Daoy (cell line): ENCODE data around the gene UBE2QL1. TPM values are rescaled to one million over a fixed set of nuclear protein-coding genes. Genes with fewer than 3 reads are reported as not detected.

Experiments
- DNase-seq: peaks from one replicate; pipeline ENCODE4 v3.0.0-alpha.2; 2015; ENCODE audit warnings: low read depth
- total RNA-seq: library from RNA; depleted of rRNA; stranded (reverse); fragments of >200 nt; shearing (Covaris generic); gene quantifications from 2 replicates; pipeline ENCODE4 v1.2.3, GENCODE V29; 2014

The UBE2QL1 gene
- total RNA-seq, 1 experiment from 2014 or later = 0.40 TPM

DNA sequence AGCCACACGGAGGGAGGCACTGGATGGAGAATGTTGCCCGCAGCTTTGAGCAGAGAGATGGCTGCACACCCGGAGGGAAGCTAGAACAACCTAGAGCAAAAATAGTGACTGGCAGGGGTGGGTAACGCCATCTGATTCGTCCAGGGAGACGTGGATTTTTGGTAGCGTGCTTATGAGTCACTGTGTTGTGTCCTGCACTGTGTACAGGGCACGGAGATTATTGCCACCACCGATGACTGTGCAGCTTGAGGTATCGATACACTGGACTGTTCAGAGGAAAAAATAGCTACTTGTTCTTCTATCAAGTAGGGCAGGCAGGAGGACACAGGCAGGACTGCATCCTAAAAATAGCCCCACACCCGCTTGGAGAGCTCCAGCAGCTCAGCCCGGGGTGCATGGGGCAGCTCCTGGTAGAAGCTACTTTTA is 6.0 kb downstream of the UBE2QL1 start:
- DNase-seq = no peak

DNA sequence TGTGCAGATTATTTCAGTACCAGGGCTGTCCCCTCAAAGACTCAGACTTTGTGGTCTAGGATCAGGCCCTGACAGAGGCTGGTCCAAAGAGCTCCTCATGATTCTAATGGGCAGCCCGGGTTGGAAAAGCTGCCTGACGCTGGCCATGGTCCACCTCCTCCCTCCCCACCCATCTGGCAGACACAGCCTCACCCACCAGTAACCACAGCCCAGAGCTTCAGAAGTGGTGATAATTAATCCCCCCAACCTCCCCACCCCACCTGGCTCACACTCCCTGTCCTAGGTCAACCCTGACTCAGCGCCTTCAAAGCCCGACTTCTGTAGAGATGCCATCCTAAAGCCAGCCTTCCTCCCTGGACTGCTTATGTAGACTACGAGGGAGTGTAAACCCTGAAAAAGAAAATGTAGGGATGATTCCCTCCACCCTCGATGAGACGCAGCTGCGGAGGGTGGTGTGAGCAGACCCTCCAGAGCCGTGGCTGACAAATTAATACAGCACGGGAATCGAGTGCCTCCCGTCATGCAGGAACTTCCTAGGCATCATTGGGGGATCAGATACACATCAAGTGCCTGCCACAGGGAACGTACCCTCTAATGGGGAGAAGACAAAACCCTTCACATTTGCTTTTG is 7.0 kb downstream of the UBE2QL1 start:
- peak; percentile 23 for DNase-seq

DNA sequence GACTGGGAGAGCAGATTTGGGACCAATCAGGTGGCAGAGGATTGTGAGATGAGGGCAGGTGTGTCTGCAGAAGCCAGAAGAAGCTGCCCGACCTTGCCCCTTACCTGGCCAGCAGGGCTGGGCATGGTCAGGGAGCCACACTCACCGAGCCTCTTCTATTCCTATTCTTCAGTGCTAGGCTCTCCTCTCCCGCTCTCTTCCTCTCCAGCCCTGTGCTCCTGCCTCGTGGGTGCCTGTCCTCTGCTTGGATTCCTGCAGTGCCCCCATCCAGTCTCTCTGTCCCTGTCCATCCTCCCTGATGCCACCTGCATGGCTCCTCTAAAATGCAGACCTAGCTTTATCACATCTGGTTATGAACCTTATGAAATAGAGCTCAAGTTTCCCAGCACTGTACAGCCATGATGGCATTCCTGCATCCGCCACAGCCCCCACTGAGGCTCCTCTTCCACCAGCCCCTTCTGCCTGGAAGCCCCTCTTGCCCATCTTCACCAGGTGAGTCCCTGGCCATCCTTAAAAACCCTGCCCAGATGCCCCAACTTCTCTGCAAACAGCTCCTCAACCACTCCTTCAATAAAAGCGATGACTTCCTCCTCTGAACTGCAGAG is 8.2 kb downstream of the UBE2QL1 start:
- DNase-seq = no peak

DNA sequence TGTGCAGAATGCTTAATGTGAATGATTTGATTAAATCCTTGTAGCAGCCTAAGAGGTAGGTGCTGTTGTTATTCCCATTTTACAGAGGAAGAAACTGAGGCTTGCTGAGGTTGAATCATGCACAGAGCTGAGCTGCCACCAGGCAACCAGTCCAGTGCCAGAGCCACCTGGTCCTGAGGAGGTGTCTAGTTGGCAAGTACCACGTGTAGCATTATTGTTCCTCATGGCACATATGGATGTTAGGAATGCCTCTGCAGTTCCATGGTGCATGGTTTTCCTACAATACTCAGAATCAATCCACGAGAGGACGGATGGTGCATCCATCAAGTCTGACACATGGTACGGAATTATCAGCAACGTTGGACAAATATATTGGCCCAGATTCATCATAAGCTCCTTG is 8.9 kb downstream of the UBE2QL1 start:
- no peak for DNase-seq

DNA sequence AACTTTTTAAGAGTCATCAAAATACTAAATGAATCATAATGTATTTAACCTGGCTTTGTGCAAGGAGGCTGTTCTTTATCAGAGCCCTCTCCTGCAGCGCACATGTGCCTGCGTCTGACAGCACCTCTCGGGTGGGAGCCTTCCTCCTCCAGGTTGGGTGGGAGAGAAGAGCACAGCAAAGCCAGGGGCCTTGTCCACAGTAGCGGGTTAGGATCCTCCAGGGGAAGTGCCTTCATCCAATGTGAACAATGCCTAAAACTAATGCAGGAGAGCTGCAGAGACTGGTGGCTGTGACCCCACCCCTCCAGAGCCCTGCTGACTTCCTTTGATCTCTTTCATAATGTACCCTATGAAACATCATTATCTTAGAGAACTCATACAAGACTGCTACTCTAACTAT is 10.2 kb downstream of the UBE2QL1 start:
- no peak for DNase-seq

DNA sequence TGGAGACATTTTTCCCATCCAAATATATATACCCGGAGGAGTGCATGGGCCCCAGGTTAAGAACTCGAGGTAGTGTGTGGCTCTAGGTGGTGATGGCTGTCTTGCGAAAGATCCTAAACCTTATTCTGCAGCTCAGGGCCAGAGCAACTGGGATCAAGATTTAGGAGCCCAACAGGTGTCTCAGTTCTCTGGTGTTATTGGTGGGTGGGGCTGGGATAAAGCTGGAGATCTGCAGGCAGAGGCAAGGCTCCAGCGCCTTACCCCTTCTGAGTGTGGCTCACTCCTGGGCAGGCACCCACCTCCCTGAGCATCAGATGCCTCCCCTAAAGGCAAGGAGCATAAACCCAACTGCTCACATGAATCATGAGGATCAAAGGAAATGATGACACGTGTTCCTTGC is 11.2 kb downstream of the UBE2QL1 start:
- no peak for DNase-seq

DNA sequence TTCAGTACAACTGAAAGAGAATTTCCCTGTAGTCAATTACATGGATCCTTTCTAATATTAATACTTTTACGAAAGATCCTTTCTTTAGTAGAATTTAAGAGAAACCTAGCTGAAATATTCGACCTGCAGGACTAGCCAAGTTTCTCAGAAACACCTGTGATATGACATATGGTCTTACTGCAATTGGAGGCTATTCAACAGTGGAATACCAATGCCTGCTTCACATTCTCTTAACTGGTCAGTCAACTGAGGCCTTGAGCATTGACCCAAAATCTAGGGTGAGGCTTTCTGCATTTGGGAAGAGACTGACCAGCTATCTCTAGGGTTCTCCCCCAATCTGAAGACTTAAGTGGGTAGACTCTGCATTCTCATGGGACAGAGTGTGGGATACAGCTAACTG is 12.3 kb downstream of the UBE2QL1 start:
- DNase-seq = no peak

DNA sequence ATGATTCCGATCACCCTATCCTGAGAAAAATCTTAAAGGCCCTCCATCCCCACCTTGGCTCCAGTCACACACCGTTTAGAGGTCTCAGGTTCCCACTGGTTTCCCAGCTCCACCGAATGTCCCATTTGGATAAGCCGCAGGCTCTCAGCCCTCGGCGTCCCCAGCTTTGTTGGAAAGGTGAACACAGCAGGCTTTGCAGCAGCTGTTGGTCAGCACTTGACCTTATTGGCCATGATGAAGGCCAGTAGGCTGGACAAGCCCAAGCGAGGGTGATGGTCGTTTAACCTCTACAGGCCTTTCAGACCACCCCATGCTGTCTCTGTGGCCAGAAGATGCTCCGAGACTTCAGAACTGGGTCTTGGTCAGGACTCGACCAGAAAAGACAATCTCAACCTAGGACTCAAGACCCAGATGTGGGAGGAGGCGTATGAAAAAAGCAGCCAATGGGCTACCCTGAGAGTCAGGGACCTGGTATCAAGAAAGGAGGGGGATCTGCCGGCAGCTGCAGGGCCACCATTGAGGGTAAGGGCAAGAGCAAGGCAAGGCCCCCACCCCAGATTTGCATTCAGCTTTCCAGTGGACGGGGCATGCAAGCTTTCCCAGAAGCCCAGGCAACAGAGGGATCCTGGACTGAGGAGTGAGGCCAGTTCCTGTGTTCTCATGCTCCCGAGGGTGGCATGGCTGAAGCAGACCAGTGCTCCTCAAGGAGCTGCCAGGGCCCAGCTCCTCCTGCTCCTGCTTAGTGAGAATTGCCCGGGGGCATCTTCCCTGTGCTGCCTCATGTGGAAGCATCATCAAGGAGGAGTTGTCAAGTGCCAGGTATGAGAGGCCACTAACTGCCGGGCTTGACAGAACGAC is 13.4 kb downstream of the UBE2QL1 start:
- DNase-seq = no peak

DNA sequence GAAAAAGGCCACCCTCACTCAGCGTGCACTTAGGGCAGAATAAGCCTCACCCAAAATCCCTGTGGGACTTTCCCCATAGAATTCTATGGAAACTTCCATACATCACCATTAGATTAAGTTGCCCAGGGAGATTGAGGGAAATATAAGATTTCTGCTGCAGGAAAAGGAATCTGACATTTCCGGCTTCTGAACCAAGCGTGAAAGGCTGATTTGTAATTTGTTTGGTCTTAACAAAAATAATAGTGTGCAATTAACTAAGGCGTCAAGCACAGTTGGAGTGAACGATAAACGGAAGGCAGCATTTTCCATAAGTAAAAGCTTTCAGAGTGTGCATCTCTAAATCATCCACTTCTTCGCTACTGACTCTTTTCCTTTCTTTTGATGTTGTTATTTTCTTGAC is 14.0 kb downstream of the UBE2QL1 start:
- no peak for DNase-seq

DNA sequence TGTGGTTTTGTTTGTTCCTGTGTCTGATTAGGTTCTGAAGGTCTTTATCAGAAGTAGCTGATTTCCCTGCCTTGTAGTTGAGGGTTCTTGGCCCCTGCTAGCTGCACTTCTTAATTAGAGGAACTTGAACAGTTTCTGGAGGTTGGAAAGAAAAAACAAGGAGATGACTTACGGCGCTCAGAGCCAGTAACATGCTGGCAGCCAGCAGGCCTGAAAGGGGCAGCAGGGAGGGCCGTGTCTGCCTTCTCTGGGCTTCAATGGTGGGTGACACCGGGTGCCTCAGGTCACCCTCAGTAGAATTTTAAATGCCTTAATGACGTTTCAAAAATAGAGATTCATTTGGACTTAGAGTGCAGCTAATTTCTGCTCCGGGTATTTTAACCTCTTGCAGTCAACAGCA is 15.8 kb downstream of the UBE2QL1 start:
- DNase-seq = no peak

DNA sequence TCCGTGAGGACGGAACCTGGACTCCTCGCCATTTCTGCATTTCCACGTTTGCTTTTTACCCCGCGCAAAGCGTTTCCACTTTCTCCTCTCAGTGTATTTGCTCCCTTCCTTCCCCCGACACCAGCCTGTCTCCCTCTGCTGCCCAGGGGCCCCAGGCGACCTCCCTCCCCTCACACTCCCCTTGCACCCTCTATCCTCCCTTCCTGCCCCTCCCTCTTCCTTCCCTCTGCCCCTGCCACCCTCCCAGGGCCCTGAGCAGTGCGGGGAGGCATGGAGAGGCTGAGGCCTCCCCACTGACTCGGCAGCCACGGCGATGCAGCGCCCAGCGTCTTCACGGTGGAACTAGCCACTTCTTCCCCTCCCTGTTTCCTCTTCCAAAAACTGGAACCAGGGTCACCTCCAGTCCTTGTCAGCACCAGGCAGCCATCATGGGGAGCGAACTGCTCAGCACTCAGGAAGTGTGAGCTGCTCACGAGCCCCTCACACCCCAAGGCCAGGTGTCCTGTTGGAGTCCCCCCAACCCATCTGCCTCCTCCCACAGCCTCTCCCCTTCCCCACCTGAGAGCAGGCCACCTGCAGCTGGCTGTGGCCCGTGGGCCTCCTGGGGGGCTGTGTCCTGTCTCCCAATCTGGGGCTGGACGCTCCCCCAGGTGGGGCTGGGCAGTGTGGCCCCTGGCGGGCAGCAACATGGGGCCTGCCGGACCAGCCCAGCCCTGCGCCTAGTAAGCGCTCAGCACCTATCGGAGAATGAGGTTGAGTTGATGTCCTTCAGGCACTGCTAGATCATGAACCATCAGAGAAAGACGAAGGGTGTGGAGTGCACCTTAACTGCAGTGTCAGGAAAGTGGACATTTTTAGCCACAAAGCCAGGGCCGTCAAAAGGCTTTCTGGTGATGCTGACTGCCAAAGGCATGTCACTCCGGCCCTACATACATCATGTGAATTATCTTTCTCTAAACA is 17.5 kb downstream of the UBE2QL1 start:
- no peak for DNase-seq

DNA sequence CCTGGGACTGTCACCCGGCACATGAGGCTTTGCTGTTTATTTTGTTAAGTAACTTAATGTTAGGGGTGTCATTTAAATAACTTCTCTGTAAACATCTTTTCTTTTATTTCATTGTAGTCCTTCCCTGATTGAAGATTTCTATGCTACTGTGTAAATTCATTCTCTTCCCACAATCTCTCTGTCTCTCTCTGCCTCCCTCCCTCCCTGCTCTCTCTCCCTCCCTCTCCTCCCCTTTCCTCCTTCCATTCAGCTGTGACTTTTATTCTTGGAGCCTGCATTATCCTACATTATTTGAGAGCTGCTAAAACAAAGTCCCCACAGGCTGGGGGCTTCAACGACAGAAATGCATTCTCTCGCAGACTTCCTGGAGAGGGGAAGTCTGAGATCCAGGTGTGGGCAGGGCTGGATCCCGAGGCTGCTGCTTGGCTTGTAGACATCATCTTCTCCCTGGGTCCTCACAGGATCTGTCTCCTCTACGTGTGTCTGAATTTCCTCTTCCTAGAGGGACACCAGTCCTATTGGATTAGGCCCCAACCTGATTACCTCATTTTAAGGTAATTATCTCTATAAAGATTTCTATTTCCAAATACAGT is 18.4 kb downstream of the UBE2QL1 start:
- DNase-seq = no peak

DNA sequence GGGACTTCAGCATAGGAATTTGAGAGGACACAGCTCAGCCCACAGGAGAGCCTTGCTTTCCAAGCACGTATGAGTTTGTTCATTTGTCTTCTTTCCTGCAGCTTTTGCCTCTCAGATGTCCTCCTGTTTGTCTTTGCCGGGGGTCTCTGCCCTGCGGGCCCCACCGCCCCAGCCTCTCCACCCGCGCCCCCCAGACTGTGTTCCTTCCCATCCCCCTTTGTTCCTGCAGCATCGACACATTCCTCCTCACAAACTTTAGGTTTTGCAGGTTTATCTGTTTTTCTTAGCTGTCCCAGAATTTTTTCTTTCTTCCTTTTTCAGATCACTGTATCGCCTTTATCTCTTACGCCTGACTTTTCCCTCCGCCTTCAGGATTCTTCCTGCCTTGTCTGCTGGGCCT is 18.9 kb downstream of the UBE2QL1 start:
- DNase-seq = no peak

DNA sequence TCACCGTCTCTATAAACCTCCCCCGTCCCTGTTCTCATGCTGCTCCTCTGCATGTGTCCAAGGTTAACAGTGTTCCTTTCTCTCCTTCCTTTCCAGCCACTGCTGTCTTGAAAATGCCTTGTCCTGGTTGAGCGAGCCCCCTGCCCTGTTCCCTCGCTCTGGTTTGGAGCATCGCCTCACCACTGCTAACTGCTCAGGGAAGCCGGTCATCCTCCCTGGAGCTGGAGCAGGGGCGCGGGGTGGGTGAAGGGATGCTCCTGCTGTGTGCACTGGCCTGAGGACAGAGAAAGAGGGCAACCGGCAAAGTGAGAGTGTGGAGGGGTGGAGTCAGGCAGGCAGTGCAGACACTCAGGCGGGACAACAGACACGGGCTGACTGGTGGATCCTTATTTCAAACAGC is 19.4 kb downstream of the UBE2QL1 start:
- no peak for DNase-seq

DNA sequence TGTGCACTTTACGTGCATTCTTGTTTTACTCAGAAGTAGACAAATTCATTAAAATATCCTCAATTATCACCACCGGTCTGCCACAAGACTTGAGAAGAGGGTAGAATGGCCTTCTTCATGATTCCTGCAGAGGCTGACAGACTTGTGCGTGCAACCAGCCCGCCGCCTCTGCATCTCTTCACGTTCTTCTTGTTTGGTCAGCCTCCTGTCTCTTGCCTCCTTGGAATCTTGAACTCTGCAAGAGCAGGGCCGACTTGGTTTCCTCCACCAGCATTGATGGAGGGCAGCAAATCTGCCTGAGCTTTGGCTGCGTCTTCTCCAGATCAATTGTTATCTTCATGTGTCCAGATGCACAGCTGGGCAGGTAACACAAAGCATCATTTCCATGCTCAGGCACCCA is 20.2 kb downstream of the UBE2QL1 start:
- no peak for DNase-seq

DNA sequence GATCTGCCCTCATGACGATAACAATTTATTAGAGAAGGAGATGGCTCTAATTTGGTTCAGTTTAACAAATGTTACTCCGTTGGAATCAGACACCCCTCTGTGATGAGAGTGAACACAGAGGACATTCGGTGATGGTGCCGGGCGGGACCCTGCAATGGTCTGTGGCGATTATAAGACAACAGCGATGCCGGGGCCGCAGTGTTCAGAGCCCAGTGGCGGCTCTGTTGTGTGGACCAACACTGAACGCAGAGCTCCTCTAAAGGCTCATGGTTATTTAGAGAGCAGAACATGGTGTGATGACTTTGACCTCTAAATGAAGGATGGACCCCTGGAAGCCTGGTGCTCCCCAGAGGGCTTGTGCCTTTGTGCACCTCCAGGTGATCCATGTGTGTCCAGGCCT is 21.2 kb downstream of the UBE2QL1 start:
- DNase-seq = no peak

DNA sequence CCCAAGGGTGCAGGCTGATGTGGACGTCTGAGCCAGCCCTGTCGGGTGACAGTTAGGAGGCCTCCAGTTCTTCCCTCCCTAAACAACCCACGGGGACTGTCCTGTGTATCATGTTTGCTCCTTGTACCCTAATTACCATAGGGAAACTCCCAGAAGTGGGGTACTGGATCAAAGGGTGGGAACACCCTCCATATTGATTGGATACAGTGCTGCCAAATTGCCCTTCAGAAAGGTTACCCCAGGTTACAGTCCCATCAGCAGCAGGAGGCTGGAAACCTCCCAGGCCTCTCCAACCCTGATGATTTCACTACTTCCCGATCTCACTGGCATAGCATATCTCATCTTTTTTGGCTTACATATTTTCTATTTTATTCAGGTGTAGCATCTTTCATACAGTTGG is 22.0 kb downstream of the UBE2QL1 start:
- no peak for DNase-seq

DNA sequence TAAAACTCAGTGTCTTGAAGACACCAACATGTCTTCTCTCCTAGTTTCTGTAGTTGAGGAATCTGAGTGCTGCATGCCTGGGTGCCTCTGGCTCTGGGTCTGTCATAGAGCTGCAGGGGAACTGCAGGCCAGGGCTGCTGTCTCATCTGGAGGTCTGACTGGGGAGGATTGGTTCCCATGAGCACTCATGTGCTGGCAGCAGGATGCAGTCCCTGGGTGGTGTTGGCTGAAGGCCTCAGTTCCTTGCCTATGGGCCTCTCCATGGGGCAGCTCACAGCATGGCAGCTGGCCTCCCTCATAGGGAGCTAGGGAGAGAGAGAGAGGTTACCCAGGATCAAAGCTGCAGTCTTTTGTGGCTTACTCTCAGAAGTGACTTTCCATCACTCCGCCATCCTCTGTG is 22.6 kb downstream of the UBE2QL1 start:
- DNase-seq = no peak

DNA sequence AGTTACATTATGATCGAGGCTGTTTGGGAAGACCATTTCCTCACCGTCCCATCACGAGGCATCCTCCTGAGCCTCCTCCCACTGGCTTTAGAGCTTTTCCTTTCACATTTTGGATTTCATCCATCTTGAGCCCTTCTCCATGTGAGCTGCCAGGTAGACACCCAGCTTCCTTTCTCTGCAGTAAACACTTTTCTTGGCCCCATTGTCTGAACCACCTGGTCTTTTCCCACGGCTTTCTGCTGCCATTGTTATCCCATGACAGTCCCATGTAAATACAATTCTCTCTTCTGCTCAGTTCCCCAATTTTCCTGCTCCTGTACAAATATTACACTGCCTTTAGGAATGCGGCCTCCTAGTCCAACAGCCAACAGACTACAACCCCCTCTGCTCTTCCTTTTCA is 24.1 kb downstream of the UBE2QL1 start:
- DNase-seq = peak; percentile 29

DNA sequence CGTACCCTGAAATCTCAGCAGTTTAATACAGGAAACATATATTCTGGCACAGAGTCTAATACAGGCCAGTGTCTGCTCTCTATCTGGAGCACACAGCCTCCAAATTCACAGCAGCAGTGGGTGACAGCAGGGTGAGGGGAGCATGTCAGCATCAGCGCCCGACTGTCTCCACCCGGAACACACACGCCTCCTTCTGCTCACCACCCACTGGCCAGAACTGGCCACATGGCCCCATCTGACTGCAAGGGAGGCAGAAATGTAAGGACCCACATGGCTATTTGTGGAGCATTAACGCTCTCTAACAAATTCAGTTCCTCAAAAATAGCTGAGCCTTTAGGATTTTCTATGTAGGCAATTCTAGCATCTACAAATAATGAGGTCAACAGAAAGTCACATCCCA is 24.6 kb downstream of the UBE2QL1 start:
- DNase-seq = peak; percentile 33

DNA sequence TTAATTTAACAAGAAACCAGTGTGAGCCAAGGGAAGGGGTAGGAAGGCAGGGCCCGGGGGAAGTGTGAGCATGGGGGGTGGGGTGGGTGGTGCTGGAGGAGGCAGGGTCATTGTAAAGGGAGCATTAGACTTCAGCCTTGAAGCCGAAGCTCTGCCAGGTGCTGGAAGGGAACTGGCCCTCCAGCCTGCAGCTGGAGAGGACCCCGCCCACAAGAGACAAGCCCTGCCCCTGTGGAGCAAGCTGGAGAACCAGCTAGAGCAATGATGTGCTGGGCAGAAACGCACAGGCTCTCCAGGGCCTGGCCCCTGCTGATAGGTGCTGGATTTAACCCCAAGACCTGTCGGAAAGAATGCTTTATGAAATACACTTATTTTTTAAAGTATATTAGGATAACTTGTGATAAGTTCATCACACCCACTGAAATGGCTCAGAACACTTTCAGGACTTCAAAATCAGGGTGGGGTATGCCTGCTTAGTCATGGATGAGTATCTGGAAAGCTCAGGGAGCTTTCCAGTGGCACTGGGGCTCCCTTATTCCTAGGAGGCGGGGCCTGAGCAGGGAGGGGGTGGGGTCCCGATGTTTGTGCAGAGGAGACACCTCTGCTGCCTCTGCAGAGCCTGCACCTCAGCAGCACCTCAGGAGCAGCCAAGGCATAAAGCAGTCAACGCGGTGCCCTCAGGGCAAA is 27.1 kb downstream of the UBE2QL1 start:
- peak; percentile 45 for DNase-seq
